ENCODE data around the gene TTR. TPM values are rescaled to one million over a fixed set of nuclear protein-coding genes. Genes with fewer than 3 reads are reported as not detected.

TTR gene
- total and polyA plus RNA-seq, 2 of the 4 experiments (the other 2 are of a cell fraction): not detected

- no peak for TF ChIP-seq CHD1 (IDR thresholded peaks at IDR 0.05; ENCODE audit: low read depth, low read length)
- no peak for TF ChIP-seq MAZ (IDR thresholded peaks at IDR 0.05; ENCODE audit: borderline replicate concordance, low read depth, low read length)
- no peak for TF ChIP-seq BHLHE40 (IDR thresholded peaks at IDR 0.05; ENCODE audit: low read depth, low read length)
- TF ChIP-seq POLR2A (IDR thresholded peaks at IDR 0.05; ENCODE audit: low read depth, low read length): no peak
- no peak for TF ChIP-seq RCOR1 (IDR thresholded peaks at IDR 0.05; ENCODE audit: insufficient replicate concordance, low read length)
- no peak for TF ChIP-seq MXI1 (IDR thresholded peaks at IDR 0.05; ENCODE audit: borderline replicate concordance, low read depth, low read length)
- Histone ChIP-seq H3K79me1 (ENCODE audit: low read depth in 1 of 2, low read length in 2 of 2) (no peaks in the 10 kb centered on the region), H2AK9ac (replicated peaks; ENCODE audit: low read depth, low read length, poor library complexity) (no peak overlapping the region), H2AFZ (replicated peaks; ENCODE audit: low read length, poor library complexity) (no peak overlapping the region), H2BK20ac (ENCODE audit: low read depth, low read length) (no peak overlapping the region), H3K18ac (ENCODE audit: low read depth, low read length) (no peak overlapping the region), H2BK5ac (ENCODE audit: low read depth, low read length, poor library complexity, severe bottlenecking) (no peak overlapping the region), H3K36me3 (ENCODE audit: control insufficient read depth, insufficient read depth, low read length) (no peaks in the 10 kb centered on the region), H3K23ac (ENCODE audit: low read depth, low read length) (no peak overlapping the region), H3K9me1 (ENCODE audit: insufficient read depth, low read length) (no peaks in the 10 kb centered on the region), H4K20me1 (ENCODE audit: insufficient read depth, low read length) (no peaks in the 10 kb centered on the region), H3K4me2 (ENCODE audit: low read depth, low read length) (no peak overlapping the region), H4K5ac (ENCODE audit: low read depth, low read length) (no peak overlapping the region), H2AK5ac (ENCODE audit: low read depth, low read length) (no peak overlapping the region), H4K91ac (ENCODE audit: insufficient read depth, low read depth, low read length) (no peak overlapping the region), H3K56ac (ENCODE audit: extremely low read depth, insufficient read depth, low read length) (no peak overlapping the region), H3K27me3 (ENCODE audit: control insufficient read depth, insufficient read depth, low read length) (no peaks in the 10 kb centered on the region), H3K4me3 (ENCODE audit: insufficient read depth, low read depth, low read length) (no peak overlapping the region), H3K27ac (ENCODE audit: insufficient read depth, low read length) (no peak overlapping the region), H2BK15ac (ENCODE audit: low read depth, low read length) (no peak overlapping the region), H3K4ac (ENCODE audit: low read depth, low read length) (no peak overlapping the region), H3K9ac (ENCODE audit: low read depth, low read length) (no peak overlapping the region), H2BK120ac (ENCODE audit: low read depth, low read length) (no peak overlapping the region), H3K4me1 (ENCODE audit: control insufficient read depth, insufficient read depth, low read length) (no peaks in the 10 kb centered on the region), H3K14ac (replicated peaks; ENCODE audit: low read depth, low read length) (no peak overlapping the region), H4K8ac (ENCODE audit: low read depth in 2 of 2, low read length in 2 of 2) (no peak overlapping the region), H3K9me3 (ENCODE audit: control insufficient read depth, insufficient read depth, low read length) (no peaks in the 10 kb centered on the region)
- dilution Hi-C loops (cut with HindIII; ENCODE audit: low sequenced_read_pairs, unreplicated experiment): no loop called here
- ChIA-PET CTCF (no interaction called here), POLR2A (ENCODE audit: unreplicated experiment) (no interaction called here)
- no CpG with 5 or more reads among the region's 13 CpGs for WGBS, 2 experiments (ENCODE audit: extremely low coverage in 2 of 2, insufficient read length in 1 of 2)
- in situ Hi-C loops (cut with MboI; ENCODE audit: low sequenced_read_pairs): no loop called here
- intact Hi-C loops (cut with micrococcal nuclease): no loop called here
- no peak for ATAC-seq (ENCODE audit: low read depth)
- no TSS peak for BruUV-seq (replicated peaks)
- no peak for DNase-seq
Measured at GRCh38 chr18:31624892-31625640, 33.4 kb downstream of the TTR start.
